Naive thymus-derived CD8-positive, alpha-beta T cell (primary cell): ENCODE data around the gene CLIC3. TPM values are rescaled to one million over a fixed set of nuclear protein-coding genes. Genes with fewer than 3 reads are reported as not detected.
"Not testable (repeated sequence)": the region's sequence is repeated elsewhere in the genome, so short reads cannot be mapped to it uniquely, and the experiment has no call there.

ENCODE experiments used
- ATAC-seq, 2 donors: fragments of 150-1000 bp; cut with Tn5 transposase in 1 of 2; sonication (Bioruptor Pico), chemical (Tn5 transposase) in 1 of 2; 1 replicate in 1 of 2; 2 replicates in 1 of 2; pipeline ENCODE4 v1.10.0; 2021; ENCODE audit warnings: mild to moderate bottlenecking in 2 of 2, moderate library complexity in 2 of 2
- POLR2A ChIA-PET: fragments of 350-600 bp; sonication (Branson Sonifier 250); formaldehyde crosslinking; loops from one replicate; lab custom pipeline; 2021; ENCODE audit warnings: antibody characterized with exemption; lab: Charles Lee
- DNase-seq, 10 donors: peaks; one replicate each; pipeline versions ENCODE4 v3.0.0 to v3.0.0-alpha.2; 2020 to 2022
- H3K27ac Mint-ChIP-seq, 10 donors: one replicate each; pipeline ENCODE4 v1.8.0; 2020 to 2022; ENCODE audit warnings: mild to moderate bottlenecking in 10 of 10, mixed read lengths in 10 of 10, moderate library complexity in 4 of 10, inconsistent platforms in 1 of 10
- H3K27me3 Mint-ChIP-seq, 5 donors: one replicate each; pipeline ENCODE4 v1.8.0; 2021 to 2022; ENCODE audit warnings: mixed read lengths in 5 of 5
- H3K36me3 Mint-ChIP-seq, 3 donors: one replicate each; pipeline ENCODE4 v1.8.0; 2020 to 2022; ENCODE audit warnings: mixed read lengths in 3 of 3, mild to moderate bottlenecking in 2 of 3, inconsistent platforms in 1 of 3
- H3K4me1 Mint-ChIP-seq, 4 donors: one replicate each; pipeline ENCODE4 v1.8.0; 2021 to 2022; ENCODE audit warnings: mixed read lengths in 4 of 4
- H3K4me3 Mint-ChIP-seq, 10 donors: one replicate each; pipeline ENCODE4 v1.8.0; 2020 to 2022; ENCODE audit warnings: mild to moderate bottlenecking in 10 of 10, mixed read lengths in 10 of 10, moderate library complexity in 6 of 10, inconsistent platforms in 1 of 10
- H3K9me3 Mint-ChIP-seq, 9 donors: one replicate each; pipeline ENCODE4 v1.8.0; 2020 to 2022; ENCODE audit warnings: mixed read lengths in 9 of 9, mild to moderate bottlenecking in 3 of 9, inconsistent platforms in 1 of 9, moderate library complexity in 1 of 9
- polyA plus RNA-seq, 3 donors: library from polyadenylated mRNA; unstranded; fragments of 300-500 nt; fragmentation: Illumina TruSeq; gene quantifications; one replicate each; pipeline ENCODE4 v1.2.3, GENCODE V29; 2021
- total RNA-seq, 8 experiments: library from RNA in 2 of 8; stranded (reverse) in 2 of 8; gene quantifications; one replicate each; pipeline ENCODE4 v1.2.3 and lab custom pipeline; 2021 to 2026

CLIC3 gene
- total and polyA plus RNA-seq, 5 experiments from 2014 or later: 7.0 to 30.2 (median 13.5) TPM

GRCh38 chr9:137006116-137007003 lies 10.0 kb upstream of the CLIC3 start:
- no peaks in the 10 kb centered on the region for H3K27me3 Mint-ChIP-seq
- H3K27ac Mint-ChIP-seq: peak overlapping the region in 1 of 10 donors; percentile 15
- POLR2A ChIA-PET: no interaction called here
- H3K4me3 Mint-ChIP-seq: no peak overlapping the region
- H3K4me1 Mint-ChIP-seq: peaks cover 5 to 7% (median 6%) of the 10 kb centered on the region in 4 donors
- DNase-seq (no peak), ATAC-seq (no peak)
- no peaks in the 10 kb centered on the region for H3K9me3 Mint-ChIP-seq
- H3K36me3 Mint-ChIP-seq: peaks cover 0 to 8% (median 0%) of the 10 kb centered on the region in 3 donors

- ATAC-seq, H3K36me3 Mint-ChIP-seq, POLR2A ChIA-PET, H3K4me3 Mint-ChIP-seq, H3K27ac Mint-ChIP-seq, H3K27me3 Mint-ChIP-seq, H3K9me3 Mint-ChIP-seq: not testable (repeated sequence)
- peak in 1 of 10 donors; percentile 13 for DNase-seq
- peaks cover 12 to 21% (median 17%) of the 10 kb centered on the region in 4 donors for H3K4me1 Mint-ChIP-seq
Measured at GRCh38 chr9:137004285-137004684, 7.9 kb upstream of the CLIC3 start.

- H3K27ac Mint-ChIP-seq: no peak overlapping the region
- no peak for ATAC-seq
- H3K4me1 Mint-ChIP-seq: peaks cover 21 to 33% (median 28%) of the 10 kb centered on the region in 4 donors
- POLR2A ChIA-PET: interaction anchor here (0.6 to 2.6 kb wide), 3 partner anchors 10 to 198 kb away, joined by 3 to 8 read pairs (median 5); partner anchors contain the start of gene PAXX
- H3K9me3 Mint-ChIP-seq: no peaks in the 10 kb centered on the region
- no peaks in the 10 kb centered on the region for H3K36me3 Mint-ChIP-seq
- H3K27me3 Mint-ChIP-seq: no peaks in the 10 kb centered on the region
- H3K4me3 Mint-ChIP-seq: no peak overlapping the region
- DNase-seq: no peak
Measured at GRCh38 chr9:137002646-137003041, 6.3 kb upstream of the CLIC3 start.

DNA sequence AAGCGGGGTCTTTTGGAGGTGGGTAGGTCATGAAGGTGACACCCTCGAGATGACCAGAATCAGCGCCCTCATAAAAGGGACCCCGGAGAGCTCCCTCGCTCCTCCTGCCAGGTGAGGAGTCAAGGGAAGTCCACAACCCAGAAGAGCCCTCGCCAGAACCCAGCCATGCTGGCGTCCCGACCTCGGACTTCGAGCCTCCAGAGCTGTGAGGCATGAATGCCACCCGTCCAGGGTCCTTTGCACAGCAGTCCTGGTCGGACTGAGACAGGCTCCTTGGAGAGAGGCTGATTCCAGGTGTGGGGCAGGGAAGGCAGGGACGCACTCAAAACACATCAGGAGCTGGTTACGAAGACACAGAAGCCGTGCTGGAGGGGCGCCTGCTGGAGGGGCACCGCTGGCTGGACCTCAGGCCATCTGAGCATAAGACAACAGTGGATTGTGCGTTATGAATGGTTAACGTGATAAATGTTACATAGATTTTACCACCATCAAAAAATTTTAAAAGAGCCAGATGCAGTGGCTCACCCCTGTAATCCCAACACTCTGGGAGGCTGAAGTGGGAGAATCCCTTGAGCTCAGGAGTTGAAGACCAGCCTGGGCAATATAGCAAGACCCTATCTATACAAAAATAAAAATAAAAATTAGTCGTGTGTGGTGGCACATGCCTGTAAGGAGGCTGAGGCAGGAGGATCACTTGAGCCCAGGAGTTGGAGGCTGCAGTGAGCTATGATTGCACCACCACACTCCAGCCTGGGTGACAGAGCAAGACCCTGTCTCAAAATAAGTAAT lies 5.7 kb upstream of the CLIC3 start:
- peaks cover 23 to 37% (median 31%) of the 10 kb centered on the region in 4 donors for H3K4me1 Mint-ChIP-seq
- no peaks in the 10 kb centered on the region for H3K9me3 Mint-ChIP-seq
- ATAC-seq (no peak), DNase-seq (no peak)
- no peak overlapping the region for H3K4me3 Mint-ChIP-seq
- H3K36me3 Mint-ChIP-seq: no peaks in the 10 kb centered on the region
- no peak overlapping the region for H3K27ac Mint-ChIP-seq
- POLR2A ChIA-PET: interaction anchor here (0.6 to 2.6 kb wide), 3 partner anchors 9 to 197 kb away, joined by 3 to 8 read pairs (median 5); partner anchors contain the start of gene PAXX
- no peaks in the 10 kb centered on the region for H3K27me3 Mint-ChIP-seq

- peak; percentile 9 to 40 for ATAC-seq
Measured at GRCh38 chr9:137000177-137000930, 4.0 kb upstream of the CLIC3 start.

GRCh38 chr9:136997830-136998234 lies 1.5 kb upstream of the CLIC3 start:
- ATAC-seq: no peak
- Mint-ChIP-seq H3K27me3 (no peaks in the 10 kb centered on the region), H3K4me3 (peak overlapping the region; percentile 59 to 88 (median 80)), H3K27ac (peak overlapping the region; percentile 81 to 98 (median 90)), H3K36me3 (peaks cover 0 to 5% (median 2%) of the 10 kb centered on the region in 3 donors), H3K4me1 (peaks cover 17 to 51% (median 48%) of the 10 kb centered on the region in 4 donors), H3K9me3 (no peaks in the 10 kb centered on the region)
- POLR2A ChIA-PET: interaction anchor here (0.6 to 9.3 kb wide), 5 partner anchors 21 to 355 kb away, joined by 3 to 113 read pairs (median 3); partner anchors contain the start of genes C8G and FBXW5
- DNase-seq: peak in 1 of 10 donors; percentile 54

More at GRCh38 chr9:137000177-137000930, 4.0 kb upstream of the CLIC3 start:
- POLR2A ChIA-PET: interaction anchor here (0.6 to 2.6 kb wide), 10 partner anchors 7 to 240 kb away, joined by 3 to 8 read pairs (median 4); partner anchors contain the start of genes PAXX and TUBB4B
- DNase-seq: peak in 2 of 10 donors; percentile 26 to 53
- Mint-ChIP-seq H3K36me3 (no peaks in the 10 kb centered on the region), H3K4me1 (peaks cover 23 to 43% (median 41%) of the 10 kb centered on the region in 4 donors), H3K9me3 (no peaks in the 10 kb centered on the region), H3K4me3 (peak overlapping the region in 9 of 10 donors; percentile 0 to 78 (median 58)), H3K27me3 (no peaks in the 10 kb centered on the region), H3K27ac (peak overlapping the region; percentile 38 to 90 (median 76))

GRCh38 chr9:136997371-136997770 lies 1.0 kb upstream of the CLIC3 start:
- DNase-seq (no peak), ATAC-seq (no peak)
- Mint-ChIP-seq H3K4me1 (peaks cover 17 to 54% (median 51%) of the 10 kb centered on the region in 4 donors), H3K4me3 (peak overlapping the region; percentile 59 to 88 (median 80)), H3K9me3 (no peaks in the 10 kb centered on the region), H3K27ac (peak overlapping the region; percentile 81 to 98 (median 90)), H3K36me3 (peaks cover 0 to 5% (median 2%) of the 10 kb centered on the region in 3 donors), H3K27me3 (no peaks in the 10 kb centered on the region)
- POLR2A ChIA-PET: interaction anchor here (0.6 to 9.3 kb wide), 11 partner anchors 9 to 526 kb away, joined by 3 to 113 read pairs (median 3); partner anchors contain the start of genes C8G and FBXW5

GRCh38 chr9:136995772-136996311 lies 526 bp downstream of the CLIC3 start:
- Mint-ChIP-seq H3K4me1 (peaks cover 20 to 63% (median 59%) of the 10 kb centered on the region in 4 donors), H3K27ac (peak overlapping the region; percentile 69 to 98 (median 90))
- no peak for DNase-seq

GRCh38 chr9:136995362-136995761 lies 1.0 kb downstream of the CLIC3 start:
- Mint-ChIP-seq H3K4me1 (peaks cover 21 to 60% (median 58%) of the 10 kb centered on the region in 4 donors), H3K9me3 (no peaks in the 10 kb centered on the region), H3K27me3 (no peaks in the 10 kb centered on the region), H3K4me3 (peak overlapping the region in 4 of 10 donors; percentile 30 to 56 (median 45)), H3K36me3 (peaks cover 0 to 5% (median 2%) of the 10 kb centered on the region in 3 donors), H3K27ac (peak overlapping the region in 3 of 10 donors; percentile 24 to 48 (median 36))
- ATAC-seq (no peak), DNase-seq (no peak)
- POLR2A ChIA-PET: interaction anchor here (1.0 to 9.3 kb wide), 13 partner anchors 10 to 205 kb away, joined by 3 to 113 read pairs (median 5); partner anchors contain the start of genes C8G, CCDC183, FBXW5 and FUT7

More at GRCh38 chr9:136995772-136996311, 526 bp downstream of the CLIC3 start:
- no peak for ATAC-seq
- Mint-ChIP-seq H3K36me3 (peaks cover 0 to 5% (median 2%) of the 10 kb centered on the region in 3 donors), H3K27me3 (no peaks in the 10 kb centered on the region), H3K4me3 (peak overlapping the region; percentile 60 to 87 (median 77)), H3K9me3 (no peaks in the 10 kb centered on the region)
- POLR2A ChIA-PET: interaction anchor here (1.0 to 9.3 kb wide), 17 partner anchors 8 to 205 kb away, joined by 3 to 113 read pairs (median 4); partner anchors contain the start of genes C8G, CCDC183, FBXW5 and FUT7

DNA sequence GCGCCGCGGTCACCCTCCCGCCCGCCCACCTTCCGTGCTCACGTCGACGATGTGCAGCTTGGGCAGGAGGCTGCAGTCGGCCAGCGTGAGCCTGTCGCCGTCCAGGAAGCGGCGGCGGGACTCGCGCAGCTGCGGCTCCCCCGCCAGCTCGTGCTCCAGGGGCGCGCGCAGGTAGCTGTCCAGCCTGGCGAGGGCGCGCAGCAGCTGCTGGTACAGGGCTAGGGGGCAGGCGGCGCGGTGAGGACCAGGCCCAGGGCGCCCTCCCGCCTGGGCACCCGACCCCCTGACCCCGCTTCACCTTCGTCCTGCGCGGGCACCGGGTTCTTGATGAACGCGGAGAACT lies 1.5 kb downstream of the CLIC3 start:
- Mint-ChIP-seq H3K4me1 (peaks cover 17 to 55% (median 54%) of the 10 kb centered on the region in 4 donors), H3K9me3 (no peaks in the 10 kb centered on the region), H3K27me3 (no peaks in the 10 kb centered on the region), H3K27ac (peak overlapping the region in 1 of 10 donors; percentile 70), H3K4me3 (peak overlapping the region in 1 of 10 donors; percentile 43), H3K36me3 (peaks cover 0 to 5% (median 2%) of the 10 kb centered on the region in 3 donors)
- POLR2A ChIA-PET: interaction anchor here (1.6 to 9.3 kb wide), 3 partner anchors 40 to 48 kb away, joined by 4 to 113 read pairs (median 16); partner anchors contain the start of genes C8G and FBXW5
- ATAC-seq (no peak), DNase-seq (no peak)
